GM18873 (cell line): ENCODE results near the gene EN1.

Experiments used
- ATAC-seq: cut with Tn5 transposase; IDR thresholded peaks from one replicate; pipeline ENCODE4 v1.9.1; 2021; ENCODE audit warnings: mild to moderate bottlenecking, moderate library complexity, moderate number of reproducible peaks; ENCODE audit not compliant: unreplicated experiment, low FRiP score

EN1 gene

DNA sequence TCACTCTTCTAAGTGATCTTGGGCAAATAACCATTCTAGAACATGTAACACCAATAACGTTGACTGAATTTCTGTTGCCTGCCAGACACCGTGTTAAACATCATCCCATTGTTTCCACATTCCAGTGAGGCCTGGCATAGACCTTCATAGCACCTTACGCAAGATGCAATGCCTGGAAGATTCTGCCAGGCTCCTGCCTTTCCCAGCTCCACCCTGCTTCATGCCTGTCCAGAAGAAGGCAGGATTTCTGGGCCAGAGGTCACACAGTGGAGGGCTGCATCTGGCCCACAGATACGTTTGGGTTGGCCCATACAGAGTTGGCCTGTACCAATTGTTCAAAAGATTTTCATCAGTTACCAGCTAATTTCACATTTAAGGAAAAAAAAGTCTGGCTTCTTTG lies 46.3 kb downstream of the EN1 start:
- ATAC-seq = no peak

DNA sequence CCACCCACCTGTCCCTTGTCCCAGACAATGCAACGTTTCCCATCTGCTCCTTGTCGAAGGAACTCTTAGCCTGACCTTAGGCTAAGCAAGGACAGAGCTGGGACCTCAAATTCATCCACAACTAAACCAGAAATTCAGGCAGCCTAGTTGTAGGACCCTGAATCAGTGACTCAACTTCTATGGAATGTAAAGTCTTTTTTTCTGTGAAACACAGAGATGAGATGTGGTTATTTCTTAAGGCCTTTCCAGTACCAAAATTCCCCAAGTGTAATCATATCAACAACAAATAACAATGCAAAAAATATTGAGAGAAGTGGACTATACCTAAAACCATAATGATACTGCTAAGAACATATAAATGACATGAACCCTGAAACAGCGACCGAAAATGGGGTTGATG lies 46.7 kb downstream of the EN1 start:
- no peak for ATAC-seq

GRCh38 chr2:118794546-118794945 lies 52.9 kb downstream of the EN1 start:
- no peak for ATAC-seq
